ENCODE measurements around the gene UBR7.
"Not testable (repeated sequence)": the region's sequence is repeated elsewhere in the genome, so short reads cannot be mapped to it uniquely, and the experiment has no call there.

Gene UBR7

GRCh38 chr14:93231129-93231979 lies 24.3 kb downstream of the UBR7 start:
- Histone ChIP-seq H3K9ac (ENCODE audit: insufficient read length, low read depth) (no peak overlapping the region), H3K4me3 (ENCODE audit: insufficient read length, low read depth) (no peak overlapping the region)
- no peak for DNase-seq (ENCODE audit: low read depth, low spot score)

GRCh38 chr14:93232159-93232558 lies 25.1 kb downstream of the UBR7 start:
- Histone ChIP-seq H3K4me1 (ENCODE audit: insufficient read depth, insufficient read length) (no peaks in the 10 kb centered on the region), H3K27me3 (ENCODE audit: insufficient read depth, insufficient read length) (no peaks in the 10 kb centered on the region), H3K4me3 (ENCODE audit: insufficient read length, low read depth) (no peak overlapping the region), H3K36me3 (ENCODE audit: insufficient read depth, insufficient read length, low read length) (peaks cover 18% of the 10 kb centered on the region), H3K9me3 (ENCODE audit: insufficient read depth, low read length) (no peaks in the 10 kb centered on the region), H3K9ac (ENCODE audit: insufficient read length, low read depth) (no peak overlapping the region)
- TF ChIP-seq YY1 (IDR thresholded peaks at IDR 0.05; ENCODE audit: insufficient read depth, insufficient read length) (no peak), SUZ12 (IDR thresholded peaks at IDR 0.05; ENCODE audit: extremely low read depth, insufficient read depth, insufficient read length) (no peak), ZNF274 (IDR thresholded peaks at IDR 0.05; ENCODE audit: low read depth, low read length) (no peak)
- DNase-seq (ENCODE audit: low read depth, low spot score): no peak

More at GRCh38 chr14:93231129-93231979, 24.3 kb downstream of the UBR7 start:
- Histone ChIP-seq H3K36me3 (ENCODE audit: insufficient read depth, insufficient read length, low read length) (peaks cover 21% of the 10 kb centered on the region), H3K4me1 (ENCODE audit: insufficient read depth, insufficient read length) (no peaks in the 10 kb centered on the region), H3K9me3 (ENCODE audit: insufficient read depth, low read length) (no peaks in the 10 kb centered on the region), H3K27me3 (ENCODE audit: insufficient read depth, insufficient read length) (no peaks in the 10 kb centered on the region)
- no peak for TF ChIP-seq YY1 (IDR thresholded peaks at IDR 0.05; ENCODE audit: insufficient read depth, insufficient read length)
- TF ChIP-seq SUZ12 (IDR thresholded peaks at IDR 0.05; ENCODE audit: extremely low read depth, insufficient read depth, insufficient read length): no peak
- no peak for TF ChIP-seq ZNF274 (IDR thresholded peaks at IDR 0.05; ENCODE audit: low read depth, low read length)

- H3K9me3 ChIP-seq (ENCODE audit: insufficient read depth, low read length); DNase-seq (ENCODE audit: low read depth, low spot score); H3K27me3 ChIP-seq (ENCODE audit: insufficient read depth, insufficient read length); H3K9ac ChIP-seq (ENCODE audit: insufficient read length, low read depth); H3K36me3 ChIP-seq (ENCODE audit: insufficient read depth, insufficient read length, low read length); H3K4me1 ChIP-seq (ENCODE audit: insufficient read depth, insufficient read length); H3K4me3 ChIP-seq (ENCODE audit: insufficient read length, low read depth): not testable (repeated sequence)
Observed at GRCh38 chr14:93233078-93233477, 26.0 kb downstream of the UBR7 start.

GRCh38 chr14:93234798-93235197 lies 27.7 kb downstream of the UBR7 start:
- no peak for TF ChIP-seq SUZ12 (IDR thresholded peaks at IDR 0.05; ENCODE audit: extremely low read depth, insufficient read depth, insufficient read length)
- TF ChIP-seq ZNF274 (IDR thresholded peaks at IDR 0.05; ENCODE audit: low read depth, low read length): no peak
- no peak for TF ChIP-seq YY1 (IDR thresholded peaks at IDR 0.05; ENCODE audit: insufficient read depth, insufficient read length)
- Histone ChIP-seq H3K9me3 (ENCODE audit: insufficient read depth, low read length) (no peaks in the 10 kb centered on the region), H3K27me3 (ENCODE audit: insufficient read depth, insufficient read length) (no peaks in the 10 kb centered on the region), H3K4me3 (ENCODE audit: insufficient read length, low read depth) (no peak overlapping the region), H3K9ac (ENCODE audit: insufficient read length, low read depth) (no peak overlapping the region), H3K36me3 (ENCODE audit: insufficient read depth, insufficient read length, low read length) (peaks cover 5% of the 10 kb centered on the region), H3K4me1 (ENCODE audit: insufficient read depth, insufficient read length) (no peaks in the 10 kb centered on the region)
- no peak for DNase-seq (ENCODE audit: low read depth, low spot score)

- no peaks in the 10 kb centered on the region for H3K4me1 ChIP-seq (ENCODE audit: insufficient read depth, insufficient read length)
- H3K9ac ChIP-seq (ENCODE audit: insufficient read length, low read depth): no peak overlapping the region
- no peaks in the 10 kb centered on the region for H3K9me3 ChIP-seq (ENCODE audit: insufficient read depth, low read length)
- H3K4me3 ChIP-seq (ENCODE audit: insufficient read length, low read depth): no peak overlapping the region
- H3K27me3 ChIP-seq (ENCODE audit: insufficient read depth, insufficient read length): no peaks in the 10 kb centered on the region
- TF ChIP-seq SUZ12 (IDR thresholded peaks at IDR 0.05; ENCODE audit: extremely low read depth, insufficient read depth, insufficient read length): no peak
- TF ChIP-seq YY1 (IDR thresholded peaks at IDR 0.05; ENCODE audit: insufficient read depth, insufficient read length): no peak
- no peak for TF ChIP-seq ZNF274 (IDR thresholded peaks at IDR 0.05; ENCODE audit: low read depth, low read length)
- H3K36me3 ChIP-seq (ENCODE audit: insufficient read depth, insufficient read length, low read length): peaks cover 38% of the 10 kb centered on the region
- DNase-seq (ENCODE audit: low read depth, low spot score): no peak
Observed at GRCh38 chr14:93239869-93240677, 33.0 kb downstream of the UBR7 start.

GRCh38 chr14:93240678-93241000 lies 33.6 kb downstream of the UBR7 start:
- H3K4me3 ChIP-seq (ENCODE audit: insufficient read length, low read depth): no peak overlapping the region
- peaks cover 43% of the 10 kb centered on the region for H3K36me3 ChIP-seq (ENCODE audit: insufficient read depth, insufficient read length, low read length)
- no peaks in the 10 kb centered on the region for H3K9me3 ChIP-seq (ENCODE audit: insufficient read depth, low read length)
- TF ChIP-seq YY1 (IDR thresholded peaks at IDR 0.05; ENCODE audit: insufficient read depth, insufficient read length) (no peak), ZNF274 (IDR thresholded peaks at IDR 0.05; ENCODE audit: low read depth, low read length) (no peak), SUZ12 (IDR thresholded peaks at IDR 0.05; ENCODE audit: extremely low read depth, insufficient read depth, insufficient read length) (no peak)
- no peak overlapping the region for H3K9ac ChIP-seq (ENCODE audit: insufficient read length, low read depth)
- no peaks in the 10 kb centered on the region for H3K27me3 ChIP-seq (ENCODE audit: insufficient read depth, insufficient read length)
- DNase-seq (ENCODE audit: low read depth, low spot score): no peak
- no peaks in the 10 kb centered on the region for H3K4me1 ChIP-seq (ENCODE audit: insufficient read depth, insufficient read length)

GRCh38 chr14:93245764-93246420 lies 38.8 kb downstream of the UBR7 start:
- Histone ChIP-seq H3K4me3 (ENCODE audit: insufficient read length, low read depth) (no peak overlapping the region), H3K27me3 (ENCODE audit: insufficient read depth, insufficient read length) (no peaks in the 10 kb centered on the region), H3K9me3 (ENCODE audit: insufficient read depth, low read length) (no peaks in the 10 kb centered on the region), H3K9ac (ENCODE audit: insufficient read length, low read depth) (no peak overlapping the region), H3K4me1 (ENCODE audit: insufficient read depth, insufficient read length) (no peaks in the 10 kb centered on the region), H3K36me3 (ENCODE audit: insufficient read depth, insufficient read length, low read length) (peaks cover 54% of the 10 kb centered on the region)
- DNase-seq (ENCODE audit: low read depth, low spot score): no peak
- no peak for TF ChIP-seq ZNF274 (IDR thresholded peaks at IDR 0.05; ENCODE audit: low read depth, low read length)
